GM23248 (cell line): ENCODE results near the gene ZNF710.

Experiments
- EZH2 ChIP-seq: fragments of 200-600 bp; sonication (generic); IDR thresholded peaks from 2 replicates; pipeline ENCODE4 v1.6.1; 2018; ENCODE audit warnings: antibody characterized with exemption, mild to moderate bottlenecking; ENCODE audit not compliant: insufficient read depth, poor library complexity, severe bottlenecking
- EZH2phosphoT487 ChIP-seq: fragments of 200-600 bp; sonication (generic); IDR thresholded peaks from 2 replicates; pipeline ENCODE4 v1.6.1; 2018; ENCODE audit warnings: antibody characterized with exemption, moderate library complexity, mild to moderate bottlenecking, low read depth; ENCODE audit not compliant: insufficient read depth

- TF ChIP-seq EZH2 (no peak), EZH2phosphoT487 (no peak)
Measured at GRCh38 chr15:90095521-90095959, 94.4 kb downstream of the ZNF710 start.
